Omental fat pad (tissue), 4 donors: ENCODE results near the gene MCEE. TPM values are rescaled to one million over a fixed set of nuclear protein-coding genes. Genes with fewer than 3 reads are reported as not detected.
"Not testable (repeated sequence)": the region's sequence is repeated elsewhere in the genome, so short reads cannot be mapped to it uniquely, and the experiment has no call there.

Source experiments
- ATAC-seq: fragments of 150-250 bp; one replicate; pipeline ENCODE4 v1.9.1; 2016; ENCODE audit warnings: mild to moderate bottlenecking, moderate library complexity; ENCODE audit not compliant: low FRiP score
- DNase-seq: peaks from one replicate; pipeline ENCODE4 v3.0.0-alpha.2; 2019; ENCODE audit warnings: low spot score
- CTCF ChIP-seq, 3 donors: fragments of 450-650 bp; IDR thresholded peaks; one replicate each; pipeline ENCODE4 v1.5.1; 2016 to 2017; ENCODE audit warnings: antibody characterized with exemption in 3 of 3, mild to moderate bottlenecking in 3 of 3, moderate library complexity in 2 of 3
- total RNA-seq, 4 donors: library from RNA; depleted of rRNA; stranded (reverse); fragments of >200 nt; gene quantifications; one replicate each; pipeline ENCODE4 v1.1.0, GENCODE V29; 2016

Gene MCEE
- total RNA-seq, 4 donors from 2014 or later: 5.3 to 23.0 (median 11.9) TPM

GRCh38 chr2:71117063-71117462 is 13.0 kb downstream of the MCEE start:
- no peak for DNase-seq
- no peak for TF ChIP-seq CTCF (IDR thresholded peaks at IDR 0.05)
- ATAC-seq: no peak

- DNase-seq: no peak
- ATAC-seq: no peak
- TF ChIP-seq CTCF (IDR thresholded peaks at IDR 0.05): no peak
Observed at GRCh38 chr2:71113843-71114242, 16.2 kb downstream of the MCEE start.

GRCh38 chr2:71108091-71108490 is 21.9 kb downstream of the MCEE start:
- ATAC-seq (no peak), DNase-seq (no peak)
- TF ChIP-seq CTCF (IDR thresholded peaks at IDR 0.05): no peak

GRCh38 chr2:71106463-71106862 is 23.6 kb downstream of the MCEE start:
- ATAC-seq, DNase-seq: not testable (repeated sequence)

- ATAC-seq (no peak), DNase-seq (no peak)
- no peak for TF ChIP-seq CTCF (IDR thresholded peaks at IDR 0.05)
Observed at GRCh38 chr2:71103809-71104208, 26.2 kb downstream of the MCEE start.

GRCh38 chr2:71102981-71103681 is 26.9 kb downstream of the MCEE start:
- TF ChIP-seq CTCF (IDR thresholded peaks at IDR 0.05): no peak
- ATAC-seq (no peak), DNase-seq (no peak)

GRCh38 chr2:71101656-71102055 is 28.4 kb downstream of the MCEE start:
- no peak for TF ChIP-seq CTCF (IDR thresholded peaks at IDR 0.05)
- DNase-seq: no peak
- ATAC-seq: no peak
